ENCODE results near the gene TMEM247. TPM values are rescaled to one million over a fixed set of nuclear protein-coding genes. Genes with fewer than 3 reads are reported as not detected.

TMEM247 gene
- total and polyA plus RNA-seq, 2 experiments from 2014 or later: not detected

DNA sequence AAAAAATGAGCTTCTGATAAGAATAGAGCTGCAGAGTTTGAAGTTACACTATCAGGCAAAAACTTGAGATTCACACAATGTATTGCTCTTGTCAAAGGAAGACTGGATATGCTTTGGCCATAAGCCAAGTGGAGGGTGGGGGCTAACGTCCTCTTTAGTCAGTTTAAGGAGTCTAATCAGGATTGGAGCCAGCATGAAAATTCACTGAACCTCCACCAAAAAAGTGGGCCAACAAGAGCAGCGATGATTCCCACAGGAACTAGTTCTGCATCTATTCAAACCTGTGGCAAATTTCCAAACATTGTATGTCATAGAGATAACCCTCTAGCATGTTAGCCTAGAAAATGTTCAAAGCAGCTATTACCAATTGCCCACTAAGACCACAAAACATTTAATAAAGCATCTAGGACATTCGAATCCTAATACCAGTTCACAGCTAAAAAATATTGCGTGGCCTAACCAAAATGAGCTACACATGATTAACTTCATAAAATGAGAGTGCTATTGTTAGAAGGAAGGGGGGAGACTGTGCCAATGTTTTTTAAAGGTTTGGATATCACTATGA is 43.5 kb upstream of the TMEM247 start:
- TF ChIP-seq EZH2phosphoT487 (IDR thresholded peaks at IDR 0.05; ENCODE audit: low read depth, severe bottlenecking, unreplicated experiment) (no peak), EZH2 (IDR thresholded peaks at IDR 0.05; ENCODE audit: borderline replicate concordance) (no peak)
- TF ChIP-seq, protein P1, sequence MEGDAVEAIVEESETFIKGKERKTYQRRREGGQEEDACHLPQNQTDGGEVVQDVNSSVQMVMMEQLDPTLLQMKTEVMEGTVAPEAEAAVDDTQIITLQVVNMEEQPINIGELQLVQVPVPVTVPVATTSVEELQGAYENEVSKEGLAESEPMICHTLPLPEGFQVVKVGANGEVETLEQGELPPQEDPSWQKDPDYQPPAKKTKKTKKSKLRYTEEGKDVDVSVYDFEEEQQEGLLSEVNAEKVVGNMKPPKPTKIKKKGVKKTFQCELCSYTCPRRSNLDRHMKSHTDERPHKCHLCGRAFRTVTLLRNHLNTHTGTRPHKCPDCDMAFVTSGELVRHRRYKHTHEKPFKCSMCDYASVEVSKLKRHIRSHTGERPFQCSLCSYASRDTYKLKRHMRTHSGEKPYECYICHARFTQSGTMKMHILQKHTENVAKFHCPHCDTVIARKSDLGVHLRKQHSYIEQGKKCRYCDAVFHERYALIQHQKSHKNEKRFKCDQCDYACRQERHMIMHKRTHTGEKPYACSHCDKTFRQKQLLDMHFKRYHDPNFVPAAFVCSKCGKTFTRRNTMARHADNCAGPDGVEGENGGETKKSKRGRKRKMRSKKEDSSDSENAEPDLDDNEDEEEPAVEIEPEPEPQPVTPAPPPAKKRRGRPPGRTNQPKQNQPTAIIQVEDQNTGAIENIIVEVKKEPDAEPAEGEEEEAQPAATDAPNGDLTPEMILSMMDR (IDR thresholded peaks at IDR 0.05; ENCODE audit: poor library complexity): no peak
- no peaks in the 10 kb centered on the region for H3K36me3 ChIP-seq (replicated peaks; ENCODE audit: insufficient read depth, low read depth)
- H3K4me1 ChIP-seq (ENCODE audit: insufficient read depth): no peaks in the 10 kb centered on the region
- no peaks in the 10 kb centered on the region for H4K20me1 ChIP-seq (ENCODE audit: insufficient read depth, poor library complexity, severe bottlenecking)
- no peak overlapping the region for H3K4me2 ChIP-seq
- H3K9me3 ChIP-seq (ENCODE audit: low read depth): no peaks in the 10 kb centered on the region
- no peaks in the 10 kb centered on the region for H3K27me3 ChIP-seq
- WGBS (ENCODE audit: low lambda C conversion rate, missing lambda C conversion rate): 77% methylated on average over 4 of the region's 4 CpGs
- peak overlapping the region; percentile 19 for H3K27ac ChIP-seq
- H3K9me2 ChIP-seq (replicated peaks; ENCODE audit: insufficient read depth): no peaks in the 10 kb centered on the region
- H3K4me3 ChIP-seq: no peak overlapping the region
- DNase-seq (ENCODE audit: low spot score): no peak
- no peaks in the 10 kb centered on the region for H3K79me2 ChIP-seq
- no peak overlapping the region for H2AFZ ChIP-seq

DNA sequence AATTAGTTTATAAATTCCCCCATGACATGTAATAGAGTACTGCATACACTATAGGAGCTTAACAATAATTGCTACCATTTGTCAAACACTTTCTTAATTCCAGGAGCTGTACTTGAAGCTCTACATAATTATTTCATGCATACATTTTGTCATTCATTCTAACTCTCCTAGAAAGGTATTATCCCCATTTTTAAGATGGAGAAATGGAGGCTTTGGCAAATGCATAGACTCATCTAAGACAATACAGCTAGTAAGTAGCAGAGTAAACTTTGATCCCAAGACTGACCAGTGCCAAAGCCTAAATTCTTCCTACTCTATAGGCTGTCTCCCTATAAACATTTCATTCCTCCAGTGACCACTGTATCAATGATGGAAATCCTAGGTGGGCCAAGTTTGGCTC is 42.6 kb upstream of the TMEM247 start:
- Histone ChIP-seq H3K79me2 (no peaks in the 10 kb centered on the region), H3K4me2 (no peak overlapping the region), H2AFZ (no peak overlapping the region), H3K9me3 (ENCODE audit: low read depth) (no peaks in the 10 kb centered on the region), H3K27ac (no peak overlapping the region), H3K4me3 (no peak overlapping the region), H3K4me1 (ENCODE audit: insufficient read depth) (no peaks in the 10 kb centered on the region), H3K9me2 (replicated peaks; ENCODE audit: insufficient read depth) (no peaks in the 10 kb centered on the region), H3K27me3 (no peaks in the 10 kb centered on the region), H3K36me3 (replicated peaks; ENCODE audit: insufficient read depth, low read depth) (no peaks in the 10 kb centered on the region), H4K20me1 (ENCODE audit: insufficient read depth, poor library complexity, severe bottlenecking) (no peaks in the 10 kb centered on the region)
- no peak for DNase-seq (ENCODE audit: low spot score)
- TF ChIP-seq, protein P1 (IDR thresholded peaks at IDR 0.05; ENCODE audit: poor library complexity): no peak
- TF ChIP-seq EZH2phosphoT487 (IDR thresholded peaks at IDR 0.05; ENCODE audit: low read depth, severe bottlenecking, unreplicated experiment): no peak
- no peak for TF ChIP-seq EZH2 (IDR thresholded peaks at IDR 0.05; ENCODE audit: borderline replicate concordance)

DNA sequence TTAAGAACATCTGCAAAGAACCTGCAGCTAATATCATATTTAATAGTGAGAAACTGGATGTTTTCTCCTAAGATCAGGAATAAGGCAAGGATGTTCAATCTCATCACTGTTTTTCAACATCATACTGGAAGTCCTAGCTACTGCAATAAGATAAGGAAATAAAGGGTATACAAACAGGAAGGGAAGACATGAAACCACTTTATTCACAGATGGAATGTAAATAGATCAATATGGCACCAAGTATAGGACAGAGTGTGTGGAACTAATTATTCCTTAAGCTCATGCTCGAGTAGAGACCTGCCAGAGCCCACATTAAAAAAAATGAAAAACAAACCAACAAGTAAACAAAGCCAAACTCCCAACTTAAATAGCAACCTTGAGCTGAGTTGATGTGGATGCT is 41.3 kb upstream of the TMEM247 start:
- H4K20me1 ChIP-seq (ENCODE audit: insufficient read depth, poor library complexity, severe bottlenecking): no peaks in the 10 kb centered on the region
- no peak overlapping the region for H2AFZ ChIP-seq
- no peaks in the 10 kb centered on the region for H3K9me3 ChIP-seq (ENCODE audit: low read depth)
- TF ChIP-seq EZH2 (IDR thresholded peaks at IDR 0.05; ENCODE audit: borderline replicate concordance): no peak
- no peak for TF ChIP-seq EZH2phosphoT487 (IDR thresholded peaks at IDR 0.05; ENCODE audit: low read depth, severe bottlenecking, unreplicated experiment)
- TF ChIP-seq, protein P1 (IDR thresholded peaks at IDR 0.05; ENCODE audit: poor library complexity): no peak
- no peak for DNase-seq (ENCODE audit: low spot score)
- no peak overlapping the region for H3K4me3 ChIP-seq
- H3K4me1 ChIP-seq (ENCODE audit: insufficient read depth): no peaks in the 10 kb centered on the region
- WGBS (ENCODE audit: low lambda C conversion rate, missing lambda C conversion rate): 78% methylated on average over 1 of the region's 1 CpG
- H3K36me3 ChIP-seq (replicated peaks; ENCODE audit: insufficient read depth, low read depth): no peaks in the 10 kb centered on the region
- H3K9me2 ChIP-seq (replicated peaks; ENCODE audit: insufficient read depth): no peaks in the 10 kb centered on the region
- no peaks in the 10 kb centered on the region for H3K27me3 ChIP-seq
- no peak overlapping the region for H3K4me2 ChIP-seq
- no peaks in the 10 kb centered on the region for H3K79me2 ChIP-seq
- H3K27ac ChIP-seq: no peak overlapping the region

DNA sequence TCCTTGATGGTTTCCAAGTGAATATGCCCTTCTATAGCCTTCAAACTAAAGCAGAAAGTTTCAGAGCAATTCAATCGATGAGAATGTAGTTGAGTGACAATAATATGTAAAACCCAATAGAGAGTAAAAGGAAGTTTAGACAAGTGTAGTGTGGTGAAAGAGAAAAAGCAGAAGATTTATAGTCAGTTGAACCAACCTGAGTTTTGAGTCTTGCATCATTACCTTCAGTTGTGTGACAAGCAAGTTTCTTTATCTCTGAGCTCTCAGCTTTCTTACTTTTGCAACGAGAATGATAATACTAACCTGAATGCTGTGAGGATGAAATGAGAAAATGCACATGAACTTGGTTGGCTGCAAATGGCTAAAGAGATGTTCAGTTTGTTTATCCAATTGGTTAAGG is 40.6 kb upstream of the TMEM247 start:
- Histone ChIP-seq H4K20me1 (ENCODE audit: insufficient read depth, poor library complexity, severe bottlenecking) (no peaks in the 10 kb centered on the region), H3K9me3 (ENCODE audit: low read depth) (no peaks in the 10 kb centered on the region), H2AFZ (no peak overlapping the region), H3K9me2 (replicated peaks; ENCODE audit: insufficient read depth) (no peaks in the 10 kb centered on the region), H3K4me3 (no peak overlapping the region), H3K27ac (no peak overlapping the region), H3K27me3 (no peaks in the 10 kb centered on the region), H3K4me2 (no peak overlapping the region), H3K79me2 (no peaks in the 10 kb centered on the region), H3K36me3 (replicated peaks; ENCODE audit: insufficient read depth, low read depth) (no peaks in the 10 kb centered on the region), H3K4me1 (ENCODE audit: insufficient read depth) (no peaks in the 10 kb centered on the region)
- no peak for DNase-seq (ENCODE audit: low spot score)
- TF ChIP-seq EZH2phosphoT487 (IDR thresholded peaks at IDR 0.05; ENCODE audit: low read depth, severe bottlenecking, unreplicated experiment) (no peak), EZH2 (IDR thresholded peaks at IDR 0.05; ENCODE audit: borderline replicate concordance) (no peak)
- TF ChIP-seq, protein P1 (IDR thresholded peaks at IDR 0.05; ENCODE audit: poor library complexity): no peak
- WGBS (ENCODE audit: low lambda C conversion rate, missing lambda C conversion rate): 79% methylated on average over 2 of the region's 2 CpGs
